Measurements from ENCODE around the gene GPATCH11. TPM values are rescaled to one million over a fixed set of nuclear protein-coding genes. Genes with fewer than 3 reads are reported as not detected.

GPATCH11 gene
- total RNA-seq (5.9 and 6.4 TPM in 2 replicates), polyA plus RNA-seq (7.2 and 7.9 TPM in 2 replicates), polyA minus RNA-seq (ENCODE audit: low replicate concordance) (0.08 and 0.52 TPM in 2 replicates)
- 6.4 and 7.0 TPM in 2 replicates for polyA plus RNA-seq (2012)

- Histone ChIP-seq H4K20me1 (ENCODE audit: control insufficient read depth, extremely low read depth, insufficient read depth, low read length) (no peaks in the 10 kb centered on the region), H3K4me3 (replicated peaks in 1 of 4; ENCODE audit: control extremely low read depth in 1 of 4, insufficient read depth in 1 of 4, low read depth in 3 of 4, low read length in 4 of 4) (peak within 1 kb of the TSS; percentile 85 to 99 (median 94)), H3K27ac (ENCODE audit: insufficient read depth, low read length) (peak within 1 kb of the TSS; percentile 62), H3K9me3 (ENCODE audit: control insufficient read depth, insufficient read depth, low read depth, low read length) (no peaks in the 10 kb centered on the region), H3K79me2 (ENCODE audit: control insufficient read depth, insufficient read depth, low read length) (peaks cover 12% of the 10 kb centered on the region), H3K4me2 (ENCODE audit: extremely low read depth, insufficient read depth, low read length) (peak within 1 kb of the TSS; percentile 99), H2AFZ (ENCODE audit: low read length) (peak within 1 kb of the TSS; percentile 100), H3K27me3 (ENCODE audit: control insufficient read depth, insufficient read depth, low read length) (no peaks in the 10 kb centered on the region), H3K36me3 (ENCODE audit: control insufficient read depth, insufficient read depth, low read length) (no peaks in the 10 kb centered on the region), H3K9ac (ENCODE audit: insufficient read depth, low read length) (peak within 1 kb of the TSS; percentile 70), H3K4me1 (ENCODE audit: control insufficient read depth, extremely low read depth, insufficient read depth, low read length) (peaks cover 10% of the 10 kb centered on the region)
- peak; percentile 93 to 96 for DNase-seq (ENCODE audit: low read depth in 2 of 2)
- TF ChIP-seq, protein P1, sequence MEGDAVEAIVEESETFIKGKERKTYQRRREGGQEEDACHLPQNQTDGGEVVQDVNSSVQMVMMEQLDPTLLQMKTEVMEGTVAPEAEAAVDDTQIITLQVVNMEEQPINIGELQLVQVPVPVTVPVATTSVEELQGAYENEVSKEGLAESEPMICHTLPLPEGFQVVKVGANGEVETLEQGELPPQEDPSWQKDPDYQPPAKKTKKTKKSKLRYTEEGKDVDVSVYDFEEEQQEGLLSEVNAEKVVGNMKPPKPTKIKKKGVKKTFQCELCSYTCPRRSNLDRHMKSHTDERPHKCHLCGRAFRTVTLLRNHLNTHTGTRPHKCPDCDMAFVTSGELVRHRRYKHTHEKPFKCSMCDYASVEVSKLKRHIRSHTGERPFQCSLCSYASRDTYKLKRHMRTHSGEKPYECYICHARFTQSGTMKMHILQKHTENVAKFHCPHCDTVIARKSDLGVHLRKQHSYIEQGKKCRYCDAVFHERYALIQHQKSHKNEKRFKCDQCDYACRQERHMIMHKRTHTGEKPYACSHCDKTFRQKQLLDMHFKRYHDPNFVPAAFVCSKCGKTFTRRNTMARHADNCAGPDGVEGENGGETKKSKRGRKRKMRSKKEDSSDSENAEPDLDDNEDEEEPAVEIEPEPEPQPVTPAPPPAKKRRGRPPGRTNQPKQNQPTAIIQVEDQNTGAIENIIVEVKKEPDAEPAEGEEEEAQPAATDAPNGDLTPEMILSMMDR (conservative IDR thresholded peaks at IDR 0.05 in 1 of 2, IDR thresholded peaks at IDR 0.05 in 1 of 2; ENCODE audit: low read depth in 1 of 2, low read length in 2 of 2) = no peak
- no peak for TF ChIP-seq EZH2 (IDR thresholded peaks at IDR 0.05; ENCODE audit: low read length, missing control alignments)
These were observed at the start of gene GPATCH11, which contains the start of gene HEATR5B for GRCh38 chr2:37083873-37084794. TSS of gene GPATCH11 (plus strand) at chr2:37084518. CDS start at chr2:37088382, 3,864 bp downstream. TSS of gene HEATR5B (minus strand) at chr2:37084372. CDS start at chr2:37083414, 958 bp downstream.

GRCh38 chr2:37037771-37038170 is 46.5 kb upstream of the GPATCH11 start:
- Histone ChIP-seq H3K27me3 (ENCODE audit: control insufficient read depth, insufficient read depth, low read length) (no peaks in the 10 kb centered on the region), H3K9ac (ENCODE audit: insufficient read depth, low read length) (no peak overlapping the region), H3K4me3 (replicated peaks in 1 of 4; ENCODE audit: control extremely low read depth in 1 of 4, insufficient read depth in 1 of 4, low read depth in 3 of 4, low read length in 4 of 4) (no peak overlapping the region), H3K4me1 (ENCODE audit: control insufficient read depth, extremely low read depth, insufficient read depth, low read length) (no peaks in the 10 kb centered on the region), H3K9me3 (ENCODE audit: control insufficient read depth, insufficient read depth, low read depth, low read length) (no peaks in the 10 kb centered on the region), H4K20me1 (ENCODE audit: control insufficient read depth, extremely low read depth, insufficient read depth, low read length) (no peaks in the 10 kb centered on the region), H2AFZ (ENCODE audit: low read length) (no peak overlapping the region), H3K27ac (ENCODE audit: insufficient read depth, low read length) (no peak overlapping the region), H3K4me2 (ENCODE audit: extremely low read depth, insufficient read depth, low read length) (no peak overlapping the region), H3K36me3 (ENCODE audit: control insufficient read depth, insufficient read depth, low read length) (no peaks in the 10 kb centered on the region), H3K79me2 (ENCODE audit: control insufficient read depth, insufficient read depth, low read length) (no peaks in the 10 kb centered on the region)
- TF ChIP-seq, protein P1 (conservative IDR thresholded peaks at IDR 0.05 in 1 of 2, IDR thresholded peaks at IDR 0.05 in 1 of 2; ENCODE audit: low read depth in 1 of 2, low read length in 2 of 2) = no peak
- TF ChIP-seq EZH2 (IDR thresholded peaks at IDR 0.05; ENCODE audit: low read length, missing control alignments) = no peak
- DNase-seq (ENCODE audit: low read depth in 2 of 2) = no peak

- TF ChIP-seq EZH2 (IDR thresholded peaks at IDR 0.05; ENCODE audit: low read length, missing control alignments) = no peak
- TF ChIP-seq, protein P1 (conservative IDR thresholded peaks at IDR 0.05 in 1 of 2, IDR thresholded peaks at IDR 0.05 in 1 of 2; ENCODE audit: low read depth in 1 of 2, low read length in 2 of 2) = no peak
These were observed 44.7 kb upstream of the GPATCH11 start for GRCh38 chr2:37039580-37039979.

More at GRCh38 chr2:37039580-37039979, 44.7 kb upstream of the GPATCH11 start:
- no peak for DNase-seq (ENCODE audit: low read depth in 2 of 2)
- H3K36me3 ChIP-seq (ENCODE audit: control insufficient read depth, insufficient read depth, low read length) = no peaks in the 10 kb centered on the region
- no peak overlapping the region for H3K9ac ChIP-seq (ENCODE audit: insufficient read depth, low read length)
- no peak overlapping the region for H3K4me3 ChIP-seq (replicated peaks in 1 of 4; ENCODE audit: control extremely low read depth in 1 of 4, insufficient read depth in 1 of 4, low read depth in 3 of 4, low read length in 4 of 4)
- H2AFZ ChIP-seq (ENCODE audit: low read length) = no peak overlapping the region
- no peaks in the 10 kb centered on the region for H3K4me1 ChIP-seq (ENCODE audit: control insufficient read depth, extremely low read depth, insufficient read depth, low read length)
- no peaks in the 10 kb centered on the region for H4K20me1 ChIP-seq (ENCODE audit: control insufficient read depth, extremely low read depth, insufficient read depth, low read length)
- no peaks in the 10 kb centered on the region for H3K27me3 ChIP-seq (ENCODE audit: control insufficient read depth, insufficient read depth, low read length)
- no peak overlapping the region for H3K27ac ChIP-seq (ENCODE audit: insufficient read depth, low read length)
- H3K79me2 ChIP-seq (ENCODE audit: control insufficient read depth, insufficient read depth, low read length) = no peaks in the 10 kb centered on the region
- H3K4me2 ChIP-seq (ENCODE audit: extremely low read depth, insufficient read depth, low read length) = no peak overlapping the region
- H3K9me3 ChIP-seq (ENCODE audit: control insufficient read depth, insufficient read depth, low read depth, low read length) = no peaks in the 10 kb centered on the region

Data from fibroblast of lung (primary cell).